ENCODE measurements around the gene MACROD2.

The MACROD2 gene

DNA sequence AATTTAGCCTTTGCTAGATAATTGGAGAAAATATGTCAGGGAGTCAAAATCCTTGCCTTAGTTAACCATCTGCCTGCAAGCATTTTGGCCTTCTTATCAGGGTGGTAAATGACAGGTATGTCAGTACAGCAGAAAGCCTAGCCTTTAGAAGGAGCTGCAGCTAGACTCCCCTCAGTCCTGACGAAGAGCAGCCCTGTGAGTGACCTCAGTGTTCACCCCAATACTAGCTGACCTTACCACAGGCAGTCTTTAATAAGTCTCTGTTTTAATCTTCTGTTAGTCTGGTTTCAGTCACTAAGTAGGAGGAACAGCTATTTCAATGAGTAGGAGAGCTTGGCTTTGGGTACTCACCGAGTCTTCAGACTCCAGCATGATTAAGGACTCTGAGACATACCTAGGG is 682.1 kb downstream of the MACROD2 start:
- no peaks in the 10 kb centered on the region for H3K4me1 ChIP-seq (ENCODE audit: control insufficient read depth, insufficient read depth, low read length)
- no peaks in the 10 kb centered on the region for H3K9me3 ChIP-seq (replicated peaks; ENCODE audit: low read length)
- no peak overlapping the region for H3K4me2 ChIP-seq (ENCODE audit: low read length)
- H3K4me3 ChIP-seq (ENCODE audit: low read length), result no peak overlapping the region
- H3K27me3 ChIP-seq (ENCODE audit: control insufficient read depth, insufficient read depth, low read length), result no peaks in the 10 kb centered on the region
- H3K9ac ChIP-seq (ENCODE audit: low read depth, low read length), result no peak overlapping the region
- no peaks in the 10 kb centered on the region for H3K36me3 ChIP-seq (ENCODE audit: insufficient read depth, low read length)

DNA sequence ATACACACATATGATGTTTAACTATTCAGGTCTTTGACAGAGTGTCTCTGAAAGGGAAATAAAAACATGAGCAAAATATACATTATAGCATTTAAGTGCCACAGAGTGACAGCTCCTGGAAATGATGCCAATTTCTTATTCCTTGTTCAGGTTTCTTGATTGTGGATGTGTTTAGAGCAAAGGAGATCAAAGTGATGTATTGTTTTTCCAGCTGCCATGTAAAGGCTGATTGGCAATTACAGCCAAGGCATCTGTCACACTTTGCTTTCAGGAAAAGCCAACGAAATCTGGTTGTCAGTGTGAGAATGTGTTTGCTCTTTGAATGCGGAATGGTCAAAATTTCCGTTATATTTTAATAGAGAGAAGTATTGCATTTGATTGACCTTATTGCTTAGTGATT is 689.9 kb downstream of the MACROD2 start:
- Histone ChIP-seq H3K4me1 (ENCODE audit: control insufficient read depth, insufficient read depth, low read length) (no peaks in the 10 kb centered on the region), H3K36me3 (ENCODE audit: insufficient read depth, low read length) (no peaks in the 10 kb centered on the region), H3K4me2 (ENCODE audit: low read length) (no peak overlapping the region), H3K9ac (ENCODE audit: low read depth, low read length) (no peak overlapping the region), H3K4me3 (ENCODE audit: low read length) (no peak overlapping the region), H3K9me3 (replicated peaks; ENCODE audit: low read length) (no peaks in the 10 kb centered on the region), H3K27me3 (ENCODE audit: control insufficient read depth, insufficient read depth, low read length) (no peaks in the 10 kb centered on the region)

DNA sequence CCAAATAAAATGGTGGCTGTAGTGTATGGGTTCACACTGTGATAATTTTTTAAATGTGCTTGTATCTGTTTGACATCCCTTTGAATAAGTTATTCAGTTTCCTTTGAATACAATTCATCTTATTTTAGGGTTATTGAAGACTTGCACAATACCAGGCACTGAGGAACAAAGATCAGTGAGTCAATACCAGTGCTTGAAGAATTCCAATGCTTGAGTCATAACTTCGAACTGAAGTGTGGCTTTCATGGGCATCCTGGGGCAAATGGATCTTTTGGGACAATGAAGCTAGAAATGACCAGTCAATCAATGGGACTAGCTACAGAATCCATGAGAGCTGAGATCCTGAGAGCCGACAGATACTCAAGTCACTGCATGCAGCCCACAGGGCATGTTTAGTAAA is 692.0 kb downstream of the MACROD2 start:
- Histone ChIP-seq H3K4me3 (ENCODE audit: low read length) (no peak overlapping the region), H3K4me1 (ENCODE audit: control insufficient read depth, insufficient read depth, low read length) (no peaks in the 10 kb centered on the region), H3K9me3 (replicated peaks; ENCODE audit: low read length) (no peaks in the 10 kb centered on the region), H3K4me2 (ENCODE audit: low read length) (no peak overlapping the region), H3K9ac (ENCODE audit: low read depth, low read length) (no peak overlapping the region), H3K27me3 (ENCODE audit: control insufficient read depth, insufficient read depth, low read length) (no peaks in the 10 kb centered on the region), H3K36me3 (ENCODE audit: insufficient read depth, low read length) (no peaks in the 10 kb centered on the region)

DNA sequence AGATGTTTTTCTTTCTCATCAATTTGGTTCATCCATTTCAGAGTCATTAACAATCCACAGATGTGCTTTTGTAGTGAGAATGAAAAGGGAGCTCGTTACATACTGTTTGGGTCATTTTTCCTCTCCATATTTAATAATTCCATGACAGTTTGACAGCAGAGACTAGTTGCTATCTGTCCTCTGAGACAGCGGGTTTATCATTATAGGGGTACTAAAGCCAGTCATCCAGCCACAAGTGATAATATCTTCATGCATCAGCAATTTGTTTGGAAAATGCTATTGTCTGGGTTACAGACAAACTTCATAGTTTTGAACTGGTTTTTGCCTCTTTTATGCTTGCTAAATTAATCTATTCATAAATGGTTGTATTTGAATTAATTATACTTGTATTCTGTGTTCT is 692.7 kb downstream of the MACROD2 start:
- Histone ChIP-seq H3K27me3 (ENCODE audit: control insufficient read depth, insufficient read depth, low read length) (no peaks in the 10 kb centered on the region), H3K4me2 (ENCODE audit: low read length) (no peak overlapping the region), H3K36me3 (ENCODE audit: insufficient read depth, low read length) (no peaks in the 10 kb centered on the region), H3K4me1 (ENCODE audit: control insufficient read depth, insufficient read depth, low read length) (no peaks in the 10 kb centered on the region), H3K4me3 (ENCODE audit: low read length) (no peak overlapping the region), H3K9ac (ENCODE audit: low read depth, low read length) (no peak overlapping the region), H3K9me3 (replicated peaks; ENCODE audit: low read length) (no peaks in the 10 kb centered on the region)

DNA sequence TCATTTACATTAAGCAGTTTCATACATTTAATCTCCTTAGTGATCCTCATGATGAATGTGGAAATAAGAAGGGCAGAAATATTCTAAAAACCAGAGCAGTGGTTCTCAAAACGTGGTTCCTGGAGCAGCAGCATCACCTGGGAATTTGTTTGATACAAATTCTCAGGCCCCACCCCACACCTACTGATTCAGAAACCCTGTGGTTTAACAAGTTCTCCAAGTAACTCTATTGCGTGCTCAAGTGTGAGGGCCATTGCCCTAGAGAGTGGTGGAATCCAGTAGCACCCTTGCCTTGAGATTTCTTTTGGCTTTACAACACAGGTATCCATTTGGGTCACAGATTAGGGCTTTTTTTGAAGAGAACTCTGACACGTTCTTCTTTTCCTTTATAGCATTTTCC is 696.7 kb downstream of the MACROD2 start:
- no peaks in the 10 kb centered on the region for H3K27me3 ChIP-seq (ENCODE audit: control insufficient read depth, insufficient read depth, low read length)
- no peaks in the 10 kb centered on the region for H3K4me1 ChIP-seq (ENCODE audit: control insufficient read depth, insufficient read depth, low read length)
- H3K36me3 ChIP-seq (ENCODE audit: insufficient read depth, low read length), result no peaks in the 10 kb centered on the region
- H3K4me3 ChIP-seq (ENCODE audit: low read length), result no peak overlapping the region
- H3K9me3 ChIP-seq (replicated peaks; ENCODE audit: low read length), result no peaks in the 10 kb centered on the region
- no peak overlapping the region for H3K4me2 ChIP-seq (ENCODE audit: low read length)
- H3K9ac ChIP-seq (ENCODE audit: low read depth, low read length), result no peak overlapping the region

DNA sequence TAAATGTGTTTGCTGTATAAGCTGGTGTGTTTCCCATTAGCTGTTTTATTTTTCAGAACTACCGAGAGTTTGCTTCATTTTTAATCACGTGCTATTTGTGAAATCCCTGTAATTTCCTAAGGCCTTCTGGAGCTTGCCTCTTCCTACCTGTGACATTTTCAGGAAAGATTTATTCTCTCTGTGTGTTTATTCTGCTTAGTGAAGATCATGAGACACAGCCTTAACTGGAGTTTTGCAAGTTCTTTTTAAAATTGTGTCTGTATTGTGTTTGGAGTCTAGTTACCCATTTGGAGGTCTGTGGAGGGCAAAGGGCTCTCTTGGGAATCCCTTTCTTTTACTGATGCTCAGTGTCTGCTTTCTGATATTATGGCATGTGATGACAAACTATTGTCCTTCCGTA is 701.2 kb downstream of the MACROD2 start:
- H3K27me3 ChIP-seq (ENCODE audit: control insufficient read depth, insufficient read depth, low read length), result no peaks in the 10 kb centered on the region
- H3K4me1 ChIP-seq (ENCODE audit: control insufficient read depth, insufficient read depth, low read length), result peaks cover 2% of the 10 kb centered on the region
- H3K4me2 ChIP-seq (ENCODE audit: low read length), result no peak overlapping the region
- no peaks in the 10 kb centered on the region for H3K36me3 ChIP-seq (ENCODE audit: insufficient read depth, low read length)
- H3K4me3 ChIP-seq (ENCODE audit: low read length), result no peak overlapping the region
- H3K9ac ChIP-seq (ENCODE audit: low read depth, low read length), result no peak overlapping the region
- no peaks in the 10 kb centered on the region for H3K9me3 ChIP-seq (replicated peaks; ENCODE audit: low read length)

DNA sequence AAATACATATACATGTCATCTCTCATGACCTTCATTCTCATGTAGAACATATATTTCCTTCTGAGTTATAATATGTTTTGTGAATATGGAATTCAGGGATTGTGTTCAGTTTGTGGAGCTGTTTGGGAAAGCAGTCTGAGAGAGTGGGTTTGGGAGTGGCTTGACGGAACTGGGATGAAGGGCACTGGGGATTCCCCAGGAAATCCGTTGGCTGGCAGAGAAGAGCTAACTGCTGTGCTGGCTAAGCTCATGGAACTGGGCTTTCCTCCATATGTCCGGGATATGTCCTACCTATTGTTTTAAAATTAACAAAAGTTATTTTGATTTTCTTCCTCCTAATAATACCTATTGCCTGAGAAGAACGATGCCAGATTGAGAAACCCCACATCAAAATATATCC is 701.6 kb downstream of the MACROD2 start:
- H3K9ac ChIP-seq (ENCODE audit: low read depth, low read length), result no peak overlapping the region
- no peak overlapping the region for H3K4me3 ChIP-seq (ENCODE audit: low read length)
- no peaks in the 10 kb centered on the region for H3K27me3 ChIP-seq (ENCODE audit: control insufficient read depth, insufficient read depth, low read length)
- H3K4me1 ChIP-seq (ENCODE audit: control insufficient read depth, insufficient read depth, low read length), result peaks cover 2% of the 10 kb centered on the region
- H3K36me3 ChIP-seq (ENCODE audit: insufficient read depth, low read length), result no peaks in the 10 kb centered on the region
- H3K4me2 ChIP-seq (ENCODE audit: low read length), result no peak overlapping the region
- no peaks in the 10 kb centered on the region for H3K9me3 ChIP-seq (replicated peaks; ENCODE audit: low read length)

DNA sequence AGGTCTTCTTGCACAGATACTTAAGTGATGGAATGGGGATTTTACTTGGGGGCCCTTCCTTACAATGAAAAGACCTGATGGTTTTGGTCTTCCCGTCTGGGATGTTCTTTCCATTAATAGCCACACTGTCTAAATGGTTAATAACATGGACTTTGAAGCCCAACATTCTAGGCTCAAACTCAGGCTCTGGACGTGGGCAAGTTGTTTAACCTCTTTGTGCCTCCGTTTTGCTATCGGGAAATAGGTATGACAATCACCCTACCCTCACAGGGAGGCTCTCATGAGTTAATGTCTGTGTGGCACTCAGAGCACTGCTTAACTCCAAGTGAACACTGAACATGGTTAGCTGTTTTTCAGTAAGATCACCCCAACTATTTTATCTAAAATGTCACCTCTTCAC is 702.8 kb downstream of the MACROD2 start:
- Histone ChIP-seq H3K4me1 (ENCODE audit: control insufficient read depth, insufficient read depth, low read length) (peaks cover 2% of the 10 kb centered on the region), H3K27me3 (ENCODE audit: control insufficient read depth, insufficient read depth, low read length) (no peaks in the 10 kb centered on the region), H3K4me2 (ENCODE audit: low read length) (no peak overlapping the region), H3K9ac (ENCODE audit: low read depth, low read length) (no peak overlapping the region), H3K36me3 (ENCODE audit: insufficient read depth, low read length) (no peaks in the 10 kb centered on the region), H3K9me3 (replicated peaks; ENCODE audit: low read length) (no peaks in the 10 kb centered on the region), H3K4me3 (ENCODE audit: low read length) (no peak overlapping the region)

DNA sequence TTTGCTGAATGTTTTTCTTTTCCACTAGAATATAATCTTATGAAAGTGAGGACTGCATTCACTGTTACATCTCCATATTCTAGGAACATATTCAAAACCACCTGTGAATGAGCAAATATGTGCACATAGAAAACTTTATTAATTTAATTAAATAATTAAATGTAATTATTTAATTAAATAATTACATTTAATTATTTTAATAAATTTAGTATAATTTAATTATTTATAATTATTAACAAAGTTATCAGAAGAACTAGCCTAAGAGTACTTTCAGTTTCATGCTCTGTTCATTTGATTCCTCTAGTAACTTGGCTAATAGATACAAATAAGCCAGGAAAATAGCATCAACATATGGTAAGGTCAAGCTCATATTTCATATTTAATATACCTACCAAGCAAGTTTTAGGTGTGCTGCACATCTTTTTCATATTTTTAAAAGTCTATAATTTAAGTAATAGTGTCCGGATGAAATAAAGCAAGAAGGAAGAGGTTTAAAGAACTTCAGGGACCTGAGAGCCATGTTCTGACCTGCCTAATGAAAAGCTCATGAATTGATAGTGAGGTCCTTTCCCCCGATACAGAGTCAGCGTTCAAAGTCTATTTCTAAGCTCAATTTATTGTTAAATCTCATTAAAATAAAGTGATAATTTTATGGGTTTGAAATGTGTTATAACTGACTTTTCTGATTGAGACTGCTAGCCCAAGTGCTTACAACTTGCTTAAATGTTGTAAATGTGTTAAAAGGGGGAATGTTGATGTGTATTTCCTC is 703.5 kb downstream of the MACROD2 start:
- H3K4me3 ChIP-seq (ENCODE audit: low read length), result no peak overlapping the region

DNA sequence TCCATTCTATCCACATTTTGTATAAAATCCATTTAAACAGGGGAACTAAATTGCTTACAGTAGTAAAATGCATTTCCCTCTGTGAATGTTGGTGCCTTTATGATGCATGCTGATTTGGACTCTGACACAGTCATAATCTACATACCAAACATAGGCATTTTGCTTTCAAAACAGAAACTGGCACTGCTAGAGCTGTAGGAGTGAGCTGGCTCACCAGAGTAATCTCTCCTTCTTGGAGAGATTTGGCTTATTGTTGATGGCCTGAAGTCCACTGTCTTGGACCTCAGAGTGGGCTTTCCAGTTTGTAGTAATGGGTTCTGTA is 705.3 kb downstream of the MACROD2 start:
- no peak overlapping the region for H3K4me3 ChIP-seq (ENCODE audit: low read length)
- no peaks in the 10 kb centered on the region for H3K27me3 ChIP-seq (ENCODE audit: control insufficient read depth, insufficient read depth, low read length)
- no peak overlapping the region for H3K9ac ChIP-seq (ENCODE audit: low read depth, low read length)
- peaks cover 2% of the 10 kb centered on the region for H3K4me1 ChIP-seq (ENCODE audit: control insufficient read depth, insufficient read depth, low read length)
- no peaks in the 10 kb centered on the region for H3K36me3 ChIP-seq (ENCODE audit: insufficient read depth, low read length)
- H3K9me3 ChIP-seq (replicated peaks; ENCODE audit: low read length), result no peaks in the 10 kb centered on the region
- peak overlapping the region; percentile 34 for H3K4me2 ChIP-seq (ENCODE audit: low read length)

More for the DNA sequence above, 703.5 kb downstream of the MACROD2 start:
- Histone ChIP-seq H3K9me3 (replicated peaks; ENCODE audit: low read length) (no peaks in the 10 kb centered on the region), H3K36me3 (ENCODE audit: insufficient read depth, low read length) (no peaks in the 10 kb centered on the region), H3K4me2 (ENCODE audit: low read length) (no peak overlapping the region), H3K9ac (ENCODE audit: low read depth, low read length) (no peak overlapping the region), H3K4me1 (ENCODE audit: control insufficient read depth, insufficient read depth, low read length) (peaks cover 2% of the 10 kb centered on the region), H3K27me3 (ENCODE audit: control insufficient read depth, insufficient read depth, low read length) (no peaks in the 10 kb centered on the region)

DNA sequence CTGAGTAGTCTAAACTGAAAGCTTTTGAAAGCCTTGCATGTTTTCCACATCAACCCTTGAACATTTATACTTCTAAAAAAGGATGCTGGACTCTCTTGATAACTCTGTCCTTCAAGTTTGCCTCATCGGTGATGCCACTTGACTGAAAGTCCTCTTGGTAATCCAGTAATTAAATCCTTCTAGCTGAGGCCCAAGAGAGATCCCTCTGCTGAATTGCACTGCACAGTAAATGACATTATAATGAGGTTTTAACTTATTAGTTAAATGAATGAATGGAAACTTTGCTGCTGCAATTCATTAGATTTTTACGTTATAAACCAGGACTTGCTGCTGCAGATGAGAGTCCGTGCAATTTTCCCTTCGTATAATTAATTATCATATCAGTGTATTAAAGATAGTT is 706.0 kb downstream of the MACROD2 start:
- Histone ChIP-seq H3K4me3 (ENCODE audit: low read length) (no peak overlapping the region), H3K4me2 (ENCODE audit: low read length) (no peak overlapping the region), H3K9ac (ENCODE audit: low read depth, low read length) (no peak overlapping the region), H3K9me3 (replicated peaks; ENCODE audit: low read length) (no peaks in the 10 kb centered on the region), H3K36me3 (ENCODE audit: insufficient read depth, low read length) (no peaks in the 10 kb centered on the region), H3K27me3 (ENCODE audit: control insufficient read depth, insufficient read depth, low read length) (no peaks in the 10 kb centered on the region), H3K4me1 (ENCODE audit: control insufficient read depth, insufficient read depth, low read length) (peaks cover 2% of the 10 kb centered on the region)

DNA sequence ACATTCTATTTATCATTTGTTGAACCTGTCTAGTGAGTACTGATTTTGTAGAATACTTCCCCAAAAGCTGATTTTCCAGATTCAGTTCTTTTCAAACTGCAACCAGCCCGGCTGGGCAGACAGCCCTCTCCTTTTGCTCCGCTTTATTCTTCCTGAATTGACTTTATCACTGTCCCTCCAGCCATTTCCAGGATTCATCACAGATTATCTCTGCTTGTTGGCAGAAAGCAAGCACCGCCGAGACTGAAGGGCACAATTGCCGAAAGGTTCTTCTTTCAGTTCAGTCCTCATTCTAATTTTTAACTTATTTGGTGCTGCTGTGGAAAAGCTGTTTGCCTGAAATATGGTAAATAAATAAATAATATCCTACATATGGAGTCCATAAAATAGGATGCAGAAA is 711.2 kb downstream of the MACROD2 start:
- H3K4me1 ChIP-seq (ENCODE audit: control insufficient read depth, insufficient read depth, low read length), result no peaks in the 10 kb centered on the region
- no peak overlapping the region for H3K4me2 ChIP-seq (ENCODE audit: low read length)
- H3K9me3 ChIP-seq (replicated peaks; ENCODE audit: low read length), result no peaks in the 10 kb centered on the region
- no peak overlapping the region for H3K4me3 ChIP-seq (ENCODE audit: low read length)
- no peaks in the 10 kb centered on the region for H3K36me3 ChIP-seq (ENCODE audit: insufficient read depth, low read length)
- no peak overlapping the region for H3K9ac ChIP-seq (ENCODE audit: low read depth, low read length)
- no peaks in the 10 kb centered on the region for H3K27me3 ChIP-seq (ENCODE audit: control insufficient read depth, insufficient read depth, low read length)

Data from skeletal muscle satellite cell (primary cell).